CD14-positive monocyte (primary cell): Measurements from ENCODE around the gene ITPK1. TPM values are rescaled to one million over a fixed set of nuclear protein-coding genes. Genes with fewer than 3 reads are reported as not detected.

Experiments
- DNase-seq, 3 donors: peaks; one replicate each; pipeline ENCODE4 v3.0.0-alpha.2; 2011 to 2022
- H2AFZ ChIP-seq: 2 replicates; pipeline ENCODE4 v1.6.0; 2012; ENCODE audit warnings: mild to moderate bottlenecking, low read depth, low read length, inconsistent platforms; ENCODE audit not compliant: insufficient read depth, poor library complexity, severe bottlenecking
- H3K27ac ChIP-seq, 2 donors: 1 replicate in 1 of 2; 2 replicates in 1 of 2; pipeline ENCODE4 v1.5.1; 2012 to 2013; ENCODE audit warnings: low read length in 2 of 2, control low read depth in 1 of 2, inconsistent platforms in 1 of 2, low read depth in 1 of 2, mild to moderate bottlenecking in 1 of 2
- H3K27me3 ChIP-seq, 2 donors: one replicate each; pipeline versions ENCODE4 v1.6.0 to v1.6.1; 2011 to 2013; ENCODE audit warnings: low read length in 2 of 2; ENCODE audit not compliant: control insufficient read depth in 2 of 2, insufficient read depth in 2 of 2
- H3K36me3 ChIP-seq, 2 donors: replicated peaks in 1 of 2; 1 replicate in 1 of 2; 2 replicates in 1 of 2; pipeline versions ENCODE4 v1.5.1 to v1.6.1; 2012 to 2013; ENCODE audit warnings: low read length in 2 of 2, control low read depth in 1 of 2, inconsistent platforms in 1 of 2, mild to moderate bottlenecking in 1 of 2; ENCODE audit not compliant: insufficient read depth in 2 of 2, control insufficient read depth in 1 of 2
- H3K4me1 ChIP-seq, 2 donors: 1 replicate in 1 of 2; 2 replicates in 1 of 2; pipeline versions ENCODE4 v1.5.1 to v1.6.1; 2012 to 2013; ENCODE audit warnings: low read length in 2 of 2, control low read depth in 1 of 2, inconsistent platforms in 1 of 2, mild to moderate bottlenecking in 1 of 2, moderate library complexity in 1 of 2; ENCODE audit not compliant: insufficient read depth in 2 of 2, control insufficient read depth in 1 of 2
- H3K4me2 ChIP-seq: replicated peaks from 2 replicates; pipeline ENCODE3; 2012; ENCODE audit warnings: low read length, moderate library complexity, mild to moderate bottlenecking; ENCODE audit not compliant: poor library complexity, severe bottlenecking; ENCODE audit errors: extremely low read depth
- H3K4me3 ChIP-seq, 3 experiments: fragments of 200-600 bp in 1 of 3; sonication (generic) in 1 of 3; replicated peaks in 1 of 3; 1 replicate in 2 of 3; 2 replicates in 1 of 3; pipeline ENCODE4 v1.5.1; 2011 to 2013; ENCODE audit warnings: low read length in 3 of 3, mild to moderate bottlenecking in 3 of 3, control low read depth in 2 of 3, low read depth in 2 of 3, inconsistent platforms in 1 of 3, moderate library complexity in 1 of 3
- H3K79me2 ChIP-seq: 2 replicates; pipeline ENCODE4 v1.6.0; 2012; ENCODE audit warnings: mild to moderate bottlenecking, control low read depth, inconsistent platforms, low read length, moderate library complexity; ENCODE audit not compliant: insufficient read depth
- H3K9ac ChIP-seq: 2 replicates; pipeline ENCODE4 v1.6.0; 2017; ENCODE audit warnings: low read length, mild to moderate bottlenecking; ENCODE audit not compliant: insufficient read depth, poor library complexity, severe bottlenecking
- H3K9me3 ChIP-seq, 2 donors: replicated peaks in 1 of 2; 1 replicate in 1 of 2; 2 replicates in 1 of 2; pipeline versions ENCODE4 v1.5.1 to v1.6.1; 2012 to 2013; ENCODE audit warnings: low read length in 2 of 2, control low read depth in 1 of 2; ENCODE audit not compliant: control insufficient read depth in 1 of 2, insufficient read depth in 1 of 2
- H4K20me1 ChIP-seq: 2 replicates; pipeline ENCODE4 v1.6.0; 2012; ENCODE audit warnings: mild to moderate bottlenecking, low read length, control low read depth, moderate library complexity; ENCODE audit not compliant: insufficient read depth
- H3K27ac Mint-ChIP-seq, 7 donors: one replicate each; pipeline ENCODE4 v1.8.0; 2020; ENCODE audit warnings: mild to moderate bottlenecking in 7 of 7, mixed read lengths in 7 of 7, moderate library complexity in 6 of 7, inconsistent platforms in 2 of 7
- H3K27me3 Mint-ChIP-seq, 3 donors: one replicate each; pipeline ENCODE4 v1.8.0; 2021 to 2022; ENCODE audit warnings: low read depth in 3 of 3, mild to moderate bottlenecking in 3 of 3, mixed read lengths in 3 of 3, moderate library complexity in 3 of 3, inconsistent platforms in 1 of 3
- H3K36me3 Mint-ChIP-seq, 2 donors: one replicate each; pipeline ENCODE4 v1.8.0; 2020; ENCODE audit warnings: mixed read lengths in 2 of 2, inconsistent platforms in 1 of 2, mild to moderate bottlenecking in 1 of 2
- H3K4me1 Mint-ChIP-seq: one replicate; pipeline ENCODE4 v1.8.0; 2020; ENCODE audit warnings: mild to moderate bottlenecking, mixed read lengths
- H3K4me3 Mint-ChIP-seq, 2 donors: one replicate each; pipeline ENCODE4 v1.8.0; 2020; ENCODE audit warnings: mild to moderate bottlenecking in 2 of 2, mixed read lengths in 2 of 2, moderate library complexity in 1 of 2
- H3K9me3 Mint-ChIP-seq, 7 donors: one replicate each; pipeline ENCODE4 v1.8.0; 2020 to 2022; ENCODE audit warnings: mixed read lengths in 7 of 7, mild to moderate bottlenecking in 6 of 7, moderate library complexity in 6 of 7, inconsistent platforms in 2 of 7
- WGBS: methylation state at CpG from one replicate; pipeline ENCODE4 v1.1.5; 2013; ENCODE audit warnings: missing lambda C conversion rate; ENCODE audit not compliant: insufficient coverage; 5-methylcytosine and 5-hydroxymethylcytosine counted together
- intact Hi-C, 2 donors: fragments of 100-400 bp; cut with micrococcal nuclease; formaldehyde crosslinking; loops; one replicate each; pipeline versions ENCODE4 v1.15.0 to v1.15.1; 2023
- polyA plus RNA-seq, 3 donors: library from polyadenylated mRNA; depleted of rRNA in 1 of 3; unstranded in 2 of 3; stranded (reverse) in 1 of 3; fragments of 300-500 nt in 2 of 3; fragments of >200 nt in 1 of 3; fragmentation: Illumina TruSeq in 2 of 3; gene quantifications; 1 replicate in 2 of 3; 2 replicates in 1 of 3; pipeline ENCODE4 v1.2.3, GENCODE V29; 2012 to 2021
- TF ChIP-seq, protein P1 (sequence below): fragments of 200-600 bp; IDR thresholded peaks from one replicate; pipeline ENCODE4 v1.8.0; 2022; ENCODE audit warnings: antibody characterized with exemption, mild to moderate bottlenecking

The ITPK1 gene
- polyA plus RNA-seq, 3 donors, result 57.1 to 144 (median 63.0) TPM

DNA sequence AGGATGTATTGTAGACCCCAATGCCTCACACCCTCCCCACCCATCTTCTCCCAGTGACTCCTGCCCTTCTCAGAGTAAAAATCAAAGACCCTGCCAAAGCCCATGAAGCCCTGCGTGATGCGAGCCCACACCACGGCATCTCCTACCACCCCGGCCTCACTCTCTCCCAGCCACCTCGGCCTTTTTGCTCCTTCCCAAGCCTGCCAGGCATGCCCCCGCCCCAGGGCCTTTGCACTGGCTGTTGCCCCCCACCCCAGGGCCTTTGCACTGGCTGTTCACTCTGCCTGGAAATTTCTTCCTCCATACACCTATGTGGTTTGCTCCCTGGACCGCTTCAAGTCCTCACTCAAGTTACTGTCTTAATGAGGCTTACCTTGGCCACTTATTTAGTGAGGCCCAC, 197.8 kb downstream of the ITPK1 start:
- Histone ChIP-seq H3K4me1 (no peaks in the 10 kb centered on the region), H4K20me1 (no peaks in the 10 kb centered on the region), H3K9ac (no peak overlapping the region), H3K79me2 (no peaks in the 10 kb centered on the region), H3K4me2 (no peak overlapping the region), H3K36me3 (no peaks in the 10 kb centered on the region), H3K4me3 (no peak overlapping the region), H3K9me3 (peaks cover 0 to 2% of the 10 kb centered on the region in 2 donors), H3K27me3 (peaks cover 5 to 10% of the 10 kb centered on the region in 2 donors), H2AFZ (no peak overlapping the region), H3K27ac (no peak overlapping the region)
- intact Hi-C loops, result no loop called here
- 91% methylated on average over 6 of the region's 7 CpGs for WGBS
- H3K27ac Mint-ChIP-seq, result no peak overlapping the region
- H3K27me3 Mint-ChIP-seq, result peaks cover 10 to 26% (median 20%) of the 10 kb centered on the region in 3 donors
- no peak overlapping the region for H3K4me3 Mint-ChIP-seq
- TF ChIP-seq, protein P1, sequence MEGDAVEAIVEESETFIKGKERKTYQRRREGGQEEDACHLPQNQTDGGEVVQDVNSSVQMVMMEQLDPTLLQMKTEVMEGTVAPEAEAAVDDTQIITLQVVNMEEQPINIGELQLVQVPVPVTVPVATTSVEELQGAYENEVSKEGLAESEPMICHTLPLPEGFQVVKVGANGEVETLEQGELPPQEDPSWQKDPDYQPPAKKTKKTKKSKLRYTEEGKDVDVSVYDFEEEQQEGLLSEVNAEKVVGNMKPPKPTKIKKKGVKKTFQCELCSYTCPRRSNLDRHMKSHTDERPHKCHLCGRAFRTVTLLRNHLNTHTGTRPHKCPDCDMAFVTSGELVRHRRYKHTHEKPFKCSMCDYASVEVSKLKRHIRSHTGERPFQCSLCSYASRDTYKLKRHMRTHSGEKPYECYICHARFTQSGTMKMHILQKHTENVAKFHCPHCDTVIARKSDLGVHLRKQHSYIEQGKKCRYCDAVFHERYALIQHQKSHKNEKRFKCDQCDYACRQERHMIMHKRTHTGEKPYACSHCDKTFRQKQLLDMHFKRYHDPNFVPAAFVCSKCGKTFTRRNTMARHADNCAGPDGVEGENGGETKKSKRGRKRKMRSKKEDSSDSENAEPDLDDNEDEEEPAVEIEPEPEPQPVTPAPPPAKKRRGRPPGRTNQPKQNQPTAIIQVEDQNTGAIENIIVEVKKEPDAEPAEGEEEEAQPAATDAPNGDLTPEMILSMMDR, result no peak
- no peaks in the 10 kb centered on the region for H3K4me1 Mint-ChIP-seq
- no peaks in the 10 kb centered on the region for H3K36me3 Mint-ChIP-seq
- no peak for DNase-seq
- peaks cover 0 to 5% (median 0%) of the 10 kb centered on the region in 7 donors for H3K9me3 Mint-ChIP-seq

DNA sequence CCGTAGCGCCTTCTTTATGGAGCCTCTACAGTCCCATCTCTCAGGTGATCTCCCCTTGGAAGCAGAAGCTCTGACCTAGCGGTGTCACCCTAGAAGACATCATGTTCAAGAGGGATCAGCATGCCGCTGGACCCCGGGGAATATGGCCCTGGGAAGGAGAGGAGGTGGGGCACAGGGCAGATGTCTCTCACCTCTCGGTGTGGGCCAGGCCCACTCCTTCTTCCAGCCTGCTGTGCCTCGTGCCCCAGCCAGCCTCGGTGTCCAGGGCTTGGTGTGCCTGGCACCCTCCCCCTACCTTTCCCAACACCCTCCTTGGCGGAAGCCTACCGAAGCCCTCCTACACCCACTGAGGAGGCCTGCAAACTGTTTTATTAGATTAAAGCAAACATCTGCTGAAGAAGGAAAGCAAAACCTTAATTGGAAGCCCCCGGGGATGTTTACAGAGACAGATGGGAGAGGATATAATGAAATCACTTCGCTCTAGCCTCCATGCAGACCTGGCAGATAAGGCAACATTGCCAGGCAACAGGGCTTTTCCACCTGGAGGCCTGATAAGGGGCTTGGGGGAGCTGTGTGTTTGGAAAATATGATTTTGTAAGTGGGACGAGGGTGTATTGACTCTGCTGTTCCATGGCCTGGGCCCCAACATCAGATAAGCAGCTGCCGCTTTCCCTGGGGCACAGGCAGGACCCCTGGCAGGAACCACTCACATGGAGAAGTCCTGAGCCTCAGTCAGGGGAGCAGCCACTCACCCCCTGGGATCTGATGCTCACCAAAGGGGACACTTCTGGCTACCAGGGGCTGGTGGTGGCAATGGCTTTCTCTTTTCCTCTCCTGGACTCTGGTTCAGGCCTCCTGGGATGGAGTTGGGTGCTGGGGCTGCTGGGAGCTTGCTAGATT, 198.4 kb downstream of the ITPK1 start:
- H3K4me1 ChIP-seq, result no peaks in the 10 kb centered on the region
- Mint-ChIP-seq H3K9me3 (peaks cover 0 to 8% (median 3%) of the 10 kb centered on the region in 7 donors), H3K27me3 (peaks cover 5 to 28% (median 15%) of the 10 kb centered on the region in 3 donors), H3K36me3 (no peaks in the 10 kb centered on the region), H3K4me1 (no peaks in the 10 kb centered on the region), H3K27ac (no peak overlapping the region), H3K4me3 (no peak overlapping the region)
- no peak overlapping the region for H3K4me2 ChIP-seq
- H3K27ac ChIP-seq, result no peak overlapping the region
- H3K9ac ChIP-seq, result no peak overlapping the region
- WGBS, result 88% methylated on average over 9 of the region's 14 CpGs
- H2AFZ ChIP-seq, result no peak overlapping the region
- no peaks in the 10 kb centered on the region for H3K79me2 ChIP-seq
- H4K20me1 ChIP-seq, result no peaks in the 10 kb centered on the region
- no peak for DNase-seq
- peaks cover 2 to 3% of the 10 kb centered on the region in 2 donors for H3K27me3 ChIP-seq
- H3K36me3 ChIP-seq, result no peaks in the 10 kb centered on the region
- TF ChIP-seq, protein P1, result no peak
- H3K4me3 ChIP-seq, result no peak overlapping the region
- intact Hi-C loops, result no loop called here
- peaks cover 0 to 5% of the 10 kb centered on the region in 2 donors for H3K9me3 ChIP-seq
